GM12878 (cell line): ENCODE results near the gene SCRN2. TPM values are rescaled to one million over a fixed set of nuclear protein-coding genes. Genes with fewer than 3 reads are reported as not detected.

ENCODE experiments used
- ATAC-seq: fragments of 200-7000 bp; cut with Tn5 transposase; 3 replicates; pipeline ENCODE4 v1.9.1; 2020; ENCODE audit warnings: mild to moderate bottlenecking, moderate library complexity
- BruUV-seq: library from RNA; stranded (reverse); fragments of 400-500 nt; replicated peaks from 2 replicates; lab custom pipeline; 2021; lab: Mats Ljungman, UMichigan
- CTCF ChIA-PET: fragments of 300-600 bp; sonication (Branson Sonifier 250); formaldehyde crosslinking; extraction: SDS; loops from one replicate; lab custom pipeline; 2021; ENCODE audit warnings: inconsistent platforms; lab: Yijun Ruan, JAX
- POLR2A ChIA-PET: fragments of 350-600 bp; formaldehyde crosslinking; extraction: SDS; loops from one replicate; lab custom pipeline; 2021; ENCODE audit warnings: inconsistent platforms; lab: Charles Lee
- RAD21 ChIA-PET: fragments of 300-600 bp; sonication (Branson Sonifier 250); formaldehyde crosslinking; loops from one replicate; lab custom pipeline; 2023; ENCODE audit warnings: antibody characterized with exemption; ENCODE audit not compliant: unreplicated experiment; lab: Charles Lee
- SMC1A ChIA-PET: fragments of 300-600 bp; sonication (Branson Sonifier 250); formaldehyde crosslinking; loops from one replicate; lab custom pipeline; 2023; ENCODE audit not compliant: unreplicated experiment, uncharacterized antibody; lab: Charles Lee
- DNase-seq: peaks from one replicate; pipeline ENCODE4 v3.0.0-alpha.2; 2011; ENCODE audit warnings: low read depth, low spot score
- FAIRE-seq: peaks from 3 replicates; lab custom pipeline; 2011; peaks lifted over from hg19 to GRCh38; lab: Jason Lieb, UNC
- H2AFZ ChIP-seq: 2 replicates; pipeline ENCODE4 v1.6.0; 2011; ENCODE audit warnings: low read depth, low read length, control low read depth; ENCODE audit not compliant: control insufficient read depth
- H3K27ac ChIP-seq: 2 replicates; pipeline ENCODE4 v1.5.1; 2011; ENCODE audit warnings: control low read depth; ENCODE audit not compliant: control insufficient read depth, insufficient read depth
- H3K27me3 ChIP-seq, 2 experiments: replicated peaks in 1 of 2; 2 replicates each; pipeline versions ENCODE4 v1.6.0 to v1.6.1; 2011; ENCODE audit warnings: low read length in 1 of 2; ENCODE audit not compliant: control insufficient read depth in 2 of 2, insufficient read depth in 2 of 2
- H3K36me3 ChIP-seq, 2 experiments: 2 replicates each; pipeline ENCODE4 v1.5.1; 2011; ENCODE audit warnings: low read length in 1 of 2; ENCODE audit not compliant: control insufficient read depth in 2 of 2, insufficient read depth in 2 of 2
- H3K4me1 ChIP-seq: 2 replicates; pipeline ENCODE4 v1.6.1; 2011; ENCODE audit warnings: mild to moderate bottlenecking, low read length, moderate library complexity, mixed read lengths; ENCODE audit not compliant: control insufficient read depth, insufficient read depth
- H3K4me2 ChIP-seq: 2 replicates; pipeline ENCODE4 v1.6.0; 2011; ENCODE audit warnings: control low read depth; ENCODE audit not compliant: control insufficient read depth, insufficient read depth
- H3K4me3 ChIP-seq: fragments of 200-600 bp; sonication (generic); 2 replicates; pipeline ENCODE4 v1.5.1; 2016
- H3K79me2 ChIP-seq: 2 replicates; pipeline ENCODE4 v1.6.0; 2011; ENCODE audit warnings: low read length; ENCODE audit not compliant: control insufficient read depth, insufficient read depth
- H3K9ac ChIP-seq: 2 replicates; pipeline ENCODE4 v1.8.0; 2011; ENCODE audit warnings: low read length, control low read depth, mixed read lengths; ENCODE audit not compliant: control insufficient read depth, insufficient read depth
- H3K9me3 ChIP-seq: replicated peaks from 3 replicates; pipeline ENCODE4 v1.5.1; 2011; ENCODE audit warnings: mild to moderate bottlenecking, low read length; ENCODE audit not compliant: control insufficient read depth, insufficient read depth
- H4K20me1 ChIP-seq: 2 replicates; pipeline ENCODE4 v1.6.0; 2011; ENCODE audit not compliant: control insufficient read depth, insufficient read depth
- ATF2 ChIP-seq: IDR thresholded peaks from 2 replicates; pipeline ENCODE4 v1.6.1; 2012; ENCODE audit warnings: low read length, inconsistent platforms
- ATF7 ChIP-seq: fragments of 450-650 bp; IDR thresholded peaks from 2 replicates; pipeline ENCODE4 v1.6.1; 2016; ENCODE audit warnings: low read depth, mild to moderate bottlenecking
- CHD1 ChIP-seq: IDR thresholded peaks from 2 replicates; pipeline ENCODE4 v1.6.1; 2012; ENCODE audit warnings: low read depth, low read length, improper control_type of control experiment
- CHD2 ChIP-seq: IDR thresholded peaks from 2 replicates; pipeline ENCODE4 v1.6.1; 2011; ENCODE audit warnings: low read depth, low read length, improper control_type of control experiment, borderline replicate concordance
- CHD4 ChIP-seq: fragments of 200-600 bp; sonication (generic); IDR thresholded peaks from 2 replicates; pipeline ENCODE4 v1.6.1; 2016; ENCODE audit warnings: mild to moderate bottlenecking
- E2F4 ChIP-seq: IDR thresholded peaks from 2 replicates; pipeline ENCODE4 v1.6.1; 2012; ENCODE audit warnings: low read depth, low read length, improper control_type of control experiment
- GABPA ChIP-seq: IDR thresholded peaks from 2 replicates; pipeline ENCODE4 v1.6.1; 2014; ENCODE audit warnings: antibody characterized with exemption, low read depth, mild to moderate bottlenecking, inconsistent platforms
- HCFC1 ChIP-seq: fragments of 150-350 bp; IDR thresholded peaks from 2 replicates; pipeline ENCODE4 v1.6.1; 2014; ENCODE audit warnings: low read length
- KAT2A ChIP-seq: conservative IDR thresholded peaks from 2 replicates; pipeline ENCODE4 v1.6.1; 2011; ENCODE audit warnings: low read depth, low read length; ENCODE audit not compliant: control insufficient read depth
- NR2C2 ChIP-seq: IDR thresholded peaks from 2 replicates; pipeline ENCODE4 v1.6.1; 2011; ENCODE audit warnings: borderline replicate concordance, low read depth; ENCODE audit not compliant: control insufficient read depth, insufficient read length
- NRF1 ChIP-seq: conservative IDR thresholded peaks from 2 replicates; pipeline ENCODE4 v1.6.1; 2011; ENCODE audit warnings: mild to moderate bottlenecking, low read depth, low read length, improper control_type of control experiment
- RB1 ChIP-seq: fragments of 450-650 bp; formaldehyde crosslinking; IDR thresholded peaks from 2 replicates; pipeline ENCODE4 v1.6.1; 2017; ENCODE audit warnings: mild to moderate bottlenecking, borderline replicate concordance
- RCOR1 ChIP-seq: conservative IDR thresholded peaks from 2 replicates; pipeline ENCODE4 v1.6.1; 2012; ENCODE audit warnings: low read depth, low read length, improper control_type of control experiment
- SREBF1 ChIP-seq: IDR thresholded peaks from 2 replicates; pipeline ENCODE4 v1.6.1; 2012; ENCODE audit warnings: mild to moderate bottlenecking, low read length
- STAT1 ChIP-seq: fragments of 450-650 bp; conservative IDR thresholded peaks from 2 replicates; pipeline ENCODE4 v1.6.1; 2014; ENCODE audit warnings: antibody characterized with exemption, mild to moderate bottlenecking
- ZSCAN29 ChIP-seq: fragments of 450-650 bp; IDR thresholded peaks from 2 replicates; pipeline ENCODE4 v1.6.1; 2017; ENCODE audit warnings: mild to moderate bottlenecking, moderate library complexity
- WGBS: methylation state at CpG from one replicate; pipeline ENCODE4 v1.1.6; 2016; ENCODE audit warnings: low lambda C conversion rate; ENCODE audit not compliant: insufficient replicate concordance, insufficient coverage; ENCODE audit errors: missing lambda C conversion rate; 5-methylcytosine and 5-hydroxymethylcytosine counted together
- in situ Hi-C: fragments of 300-500 bp; cut with MboI; formaldehyde crosslinking; loops from 9 replicates; pipeline ENCODE4 v1.14.3; 2018; ENCODE audit warnings: mixed read lengths
- intact Hi-C: fragments of 100-400 bp; cut with micrococcal nuclease; formaldehyde crosslinking; loops from one replicate; pipeline ENCODE4 v1.14.2; 2022; ENCODE audit not compliant: unreplicated experiment
- polyA plus RNA-seq, 11 experiments: library from polyadenylated mRNA; depleted of rRNA in 4 of 11; unstranded in 6 of 11; stranded (reverse) in 5 of 11; fragments of >200 nt; fragmentation: Nextera tagmentation in 4 of 11; fragmentation: Illumina TruSeq in 1 of 11; extraction: Ambion mirVana in 4 of 11; extraction: Trizol in 1 of 11; gene quantifications; 1 replicate in 1 of 11; 2 replicates in 10 of 11; pipeline versions ENCODE4 v1.2.1 to v1.2.3, GENCODE V29; 2011 to 2016; ENCODE audit warnings: inconsistent platforms in 2 of 11, missing spikeins in 2 of 11, low read depth in 1 of 11
- total RNA-seq, 4 experiments: library from RNA; depleted of rRNA in 3 of 4; stranded (reverse); fragments of >200 nt in 3 of 4; fragmentation: Illumina TruSeq in 1 of 4; extraction: Trizol in 1 of 4; gene quantifications; 2 replicates each; pipeline versions ENCODE4 v1.2.1 to v1.2.3, GENCODE V29; 2013 to 2021

SCRN2 gene
- total and polyA plus RNA-seq, 10 of the 15 experiments (the other 5 are each of a cell fraction or from before 2014, with no cell fraction given), result 0.34 to 33.3 (median 20.1) TPM

GRCh38 chr17:47811709-47812108 lies 29.4 kb downstream of the SCRN2 start:
- H3K27ac ChIP-seq, result no peak overlapping the region
- ChIA-PET RAD21 (no interaction called here), POLR2A (no interaction called here), CTCF (no interaction called here), SMC1A (no interaction called here)
- 84% methylated on average over 7 of the region's 7 CpGs for WGBS
- no peak for FAIRE-seq
- no peaks in the 10 kb centered on the region for H3K4me1 ChIP-seq
- in situ Hi-C loops (no loop called here), intact Hi-C loops (no loop called here)
- H3K4me2 ChIP-seq, result no peak overlapping the region
- no peak for ATAC-seq
- peaks cover 5 to 11% of the 10 kb centered on the region in 2 experiments; a peak in 3 of 4 replicates for H3K36me3 ChIP-seq
- no peaks in the 10 kb centered on the region for H4K20me1 ChIP-seq
- no peaks in the 10 kb centered on the region for H3K79me2 ChIP-seq
- no peaks in the 10 kb centered on the region for H3K27me3 ChIP-seq
- H3K9ac ChIP-seq, result no peak overlapping the region
- no peak for TF ChIP-seq ATF2
- no peak for TF ChIP-seq ZSCAN29
- no peak for TF ChIP-seq CHD2
- no peak for TF ChIP-seq ATF7
- TF ChIP-seq SREBF1, result no peak
- no peak for TF ChIP-seq HCFC1
- no peak for TF ChIP-seq NR2C2
- no peak for TF ChIP-seq GABPA
- no peak for TF ChIP-seq KAT2A
- no peak for TF ChIP-seq RCOR1
- TF ChIP-seq CHD1, result no peak
- TF ChIP-seq CHD4, result no peak
- no peak for TF ChIP-seq E2F4
- no peak for TF ChIP-seq RB1
- no peak for TF ChIP-seq NRF1
- no peak for TF ChIP-seq STAT1
- no TSS peak for BruUV-seq
- no peak overlapping the region for H2AFZ ChIP-seq
- no peak overlapping the region for H3K4me3 ChIP-seq
- no peaks in the 10 kb centered on the region for H3K9me3 ChIP-seq
- DNase-seq, result no peak
